HG03354 (cell line): ENCODE measurements around the gene ACSL5.
A peak's percentile ranks its signal among the peaks of the same experiment; 100 is the strongest.
"Not testable (repeated sequence)": the region's sequence is repeated elsewhere in the genome, so short reads cannot be mapped to it uniquely, and the experiment has no call there.

Experiments
- ATAC-seq: cut with Tn5 transposase; IDR thresholded peaks from one replicate; pipeline ENCODE4 v1.9.1; 2021; ENCODE audit warnings: mild to moderate bottlenecking; ENCODE audit not compliant: unreplicated experiment, poor library complexity, severe bottlenecking

The ACSL5 gene

GRCh38 chr10:112349521-112350085 is 24.3 kb upstream of the ACSL5 start:
- ATAC-seq, result no peak

- ATAC-seq, result no peak
These were observed 22.8 kb upstream of the ACSL5 start for GRCh38 chr10:112351146-112351545.

- no peak for ATAC-seq
These were observed 21.9 kb upstream of the ACSL5 start for GRCh38 chr10:112352044-112352443.

- no peak for ATAC-seq
These were observed 20.9 kb upstream of the ACSL5 start for GRCh38 chr10:112353046-112353445.

GRCh38 chr10:112356686-112357085 is 17.2 kb upstream of the ACSL5 start:
- no peak for ATAC-seq

- no peak for ATAC-seq
These were observed 14.2 kb upstream of the ACSL5 start for GRCh38 chr10:112359606-112360307.

- no peak for ATAC-seq
These were observed 13.3 kb upstream of the ACSL5 start for GRCh38 chr10:112360308-112361270.

GRCh38 chr10:112361951-112362751 is 11.8 kb upstream of the ACSL5 start:
- no peak for ATAC-seq

- ATAC-seq, result no peak
These were observed 11.1 kb upstream of the ACSL5 start for GRCh38 chr10:112362833-112363232.

GRCh38 chr10:112363696-112364688 is 9.9 kb upstream of the ACSL5 start:
- no peak for ATAC-seq

- ATAC-seq, result no peak
These were observed 8.9 kb upstream of the ACSL5 start for GRCh38 chr10:112365014-112365432.

GRCh38 chr10:112365451-112365850 is 8.5 kb upstream of the ACSL5 start:
- no peak for ATAC-seq

- ATAC-seq, result no peak
These were observed 6.9 kb upstream of the ACSL5 start for GRCh38 chr10:112366992-112367391.

GRCh38 chr10:112367516-112367915 is 6.4 kb upstream of the ACSL5 start:
- ATAC-seq, result no peak

- peak; percentile 96 for ATAC-seq
These were observed 4.2 kb upstream of the ACSL5 start for GRCh38 chr10:112369495-112370423.

GRCh38 chr10:112370424-112370819 is 3.5 kb upstream of the ACSL5 start:
- ATAC-seq, result no peak

- not testable (repeated sequence) for ATAC-seq
These were observed 2.6 kb upstream of the ACSL5 start for GRCh38 chr10:112371326-112371725.
